PFSK-1 (cell line): ENCODE results near the gene PTPN4.

Source experiments
- FOXP2 ChIP-seq: optimal IDR thresholded peaks from 2 replicates; pipeline ENCODE3; 2011; ENCODE audit warnings: borderline replicate concordance, control low read depth, inconsistent platforms; ENCODE audit not compliant: insufficient read depth; ENCODE audit errors: extremely low read length, extremely low read depth
- POLR2AphosphoS5 ChIP-seq: IDR thresholded peaks from 2 replicates; pipeline ENCODE4 v1.6.1; 2012; ENCODE audit warnings: low read depth, mild to moderate bottlenecking, control low read depth, low read length, moderate library complexity
- REST ChIP-seq, 2 experiments: IDR thresholded peaks; 2 replicates each; pipeline versions ENCODE4 v1.6.1 to v1.8.0; 2011 to 2012; ENCODE audit warnings: low read depth in 2 of 2, low read length in 2 of 2, control low read depth in 1 of 2, inconsistent platforms in 1 of 2, mild to moderate bottlenecking in 1 of 2, moderate library complexity in 1 of 2; ENCODE audit not compliant: insufficient read depth in 1 of 2
- SIN3A ChIP-seq: IDR thresholded peaks from 2 replicates; pipeline ENCODE4 v1.6.1; 2012; ENCODE audit warnings: mild to moderate bottlenecking, low read length, moderate library complexity, borderline replicate concordance; ENCODE audit not compliant: insufficient read depth
- TAF1 ChIP-seq: IDR thresholded peaks from 2 replicates; pipeline ENCODE4 v1.6.1; 2012; ENCODE audit warnings: low read length, control low read depth, borderline replicate concordance; ENCODE audit not compliant: insufficient read depth

PTPN4 gene

DNA sequence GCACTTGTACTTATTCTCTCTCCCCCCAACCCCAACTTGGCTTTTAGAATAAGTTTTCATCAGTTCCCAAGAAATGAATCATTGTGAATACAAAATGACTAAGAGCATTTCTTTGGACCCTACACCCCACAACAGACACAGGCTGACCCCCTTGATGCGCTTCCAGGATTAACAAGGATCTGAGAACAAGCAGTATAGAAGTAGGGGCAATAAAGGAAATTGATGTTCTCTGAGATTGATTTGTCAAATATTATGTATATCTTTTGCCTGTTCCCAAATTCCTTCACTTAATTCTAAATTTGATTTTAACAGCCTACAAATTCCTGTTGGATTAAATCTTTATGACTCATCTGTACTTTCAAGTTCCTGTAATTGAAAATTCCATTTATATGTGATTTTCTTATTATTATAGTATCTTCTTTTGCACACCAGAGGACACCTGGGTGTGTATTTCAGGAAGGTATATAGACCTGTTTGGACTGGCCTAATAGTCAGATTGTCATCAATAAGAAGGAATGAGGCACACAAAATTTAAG is 10.2 kb upstream of the PTPN4 start:
- TF ChIP-seq REST (IDR thresholded peaks at IDR 0.05; ENCODE audit: insufficient read depth in 1 of 2, low read depth in 2 of 2, low read length in 2 of 2): no peak
- no peak for TF ChIP-seq SIN3A
- no peak for TF ChIP-seq FOXP2
- no peak for TF ChIP-seq POLR2AphosphoS5
- no peak for TF ChIP-seq TAF1

- TF ChIP-seq TAF1 (no peak), SIN3A (no peak), REST (IDR thresholded peaks at IDR 0.05; ENCODE audit: insufficient read depth in 1 of 2, low read depth in 2 of 2, low read length in 2 of 2) (no peak), FOXP2 (no peak), POLR2AphosphoS5 (no peak)
Observed at GRCh38 chr2:119751706-119752105, 8.0 kb upstream of the PTPN4 start.

DNA sequence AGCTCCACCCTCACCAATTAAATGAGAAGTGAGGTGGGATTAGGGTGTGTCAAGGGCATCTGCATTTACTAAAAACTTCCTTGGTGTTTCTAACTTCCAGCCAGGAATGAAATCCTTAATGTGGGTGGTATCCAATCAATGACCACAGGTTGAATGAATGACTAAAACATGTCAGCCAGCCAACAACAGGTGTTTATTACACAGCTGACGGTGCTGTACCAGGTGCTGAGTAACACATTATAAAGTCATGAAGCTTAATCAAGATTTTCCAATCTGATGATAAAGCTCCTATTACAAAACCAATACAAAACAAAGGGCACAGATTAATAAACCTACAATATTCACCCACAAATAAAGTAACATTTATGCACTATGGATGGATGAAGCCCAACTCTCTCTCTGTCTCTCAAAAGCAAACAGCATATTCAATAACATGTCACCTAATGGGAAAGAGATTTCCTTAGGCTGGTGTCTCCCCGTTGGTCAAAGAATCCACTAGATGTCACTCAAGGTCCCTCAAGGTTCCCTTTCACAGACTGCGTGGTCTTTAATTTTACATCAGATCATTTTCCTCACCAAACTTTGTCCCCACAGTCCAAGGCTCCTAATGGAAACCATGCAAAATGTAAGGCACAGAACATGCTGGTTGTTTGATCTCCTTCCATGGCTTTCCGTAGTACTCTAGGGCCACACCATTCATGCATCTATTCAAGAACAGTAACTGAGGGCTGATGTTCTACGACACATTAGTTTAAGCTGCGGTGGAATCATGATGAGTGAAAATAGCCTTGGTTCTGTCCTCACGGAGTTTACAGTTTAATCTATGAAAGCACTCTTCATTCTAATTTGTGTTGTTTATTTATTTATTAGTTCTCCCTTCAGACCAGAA is 6.4 kb upstream of the PTPN4 start:
- TF ChIP-seq POLR2AphosphoS5 (no peak), REST (IDR thresholded peaks at IDR 0.05; ENCODE audit: insufficient read depth in 1 of 2, low read depth in 2 of 2, low read length in 2 of 2) (no peak)

DNA sequence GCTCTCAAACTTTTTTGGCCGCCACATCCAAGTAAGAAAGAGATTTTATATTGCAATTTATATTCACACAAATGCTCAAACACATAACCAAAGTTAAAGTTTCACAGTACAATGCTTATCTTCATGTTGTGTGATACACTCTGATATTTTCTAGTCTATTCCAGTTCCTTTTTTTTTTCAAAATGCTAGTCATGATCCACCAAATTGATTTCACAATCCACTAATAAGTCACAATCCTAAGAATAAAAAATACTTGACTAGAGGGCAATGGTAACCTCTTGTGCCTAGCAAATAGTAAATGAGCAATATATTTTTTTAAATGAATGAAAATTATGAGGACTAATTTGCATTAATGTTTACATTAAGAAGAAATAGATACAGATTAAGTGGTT is 5.8 kb upstream of the PTPN4 start:
- TF ChIP-seq POLR2AphosphoS5 (no peak), REST (IDR thresholded peaks at IDR 0.05; ENCODE audit: insufficient read depth in 1 of 2, low read depth in 2 of 2, low read length in 2 of 2) (no peak), SIN3A (no peak), FOXP2 (no peak), TAF1 (no peak)

DNA sequence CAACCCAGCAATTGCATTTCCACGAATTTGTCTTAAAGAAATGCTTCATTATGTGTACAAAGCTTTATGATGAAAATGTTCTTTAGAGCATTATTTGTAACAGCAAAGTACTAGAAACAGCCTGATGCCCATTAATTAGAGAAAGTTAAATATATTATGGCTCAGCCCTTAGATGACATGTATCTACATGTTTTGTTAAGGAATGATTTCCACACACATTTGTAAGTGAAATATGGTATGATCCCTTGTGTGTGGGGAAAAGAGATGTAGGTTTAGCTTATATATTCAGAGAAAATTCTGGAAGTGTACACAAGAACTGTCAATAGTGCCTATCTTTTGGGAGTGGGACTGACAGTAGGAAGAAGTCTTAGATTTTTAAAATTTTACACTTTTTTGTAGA is 3.8 kb upstream of the PTPN4 start:
- no peak for TF ChIP-seq SIN3A
- no peak for TF ChIP-seq POLR2AphosphoS5
- TF ChIP-seq FOXP2: no peak
- no peak for TF ChIP-seq TAF1
- TF ChIP-seq REST (IDR thresholded peaks at IDR 0.05; ENCODE audit: insufficient read depth in 1 of 2, low read depth in 2 of 2, low read length in 2 of 2): no peak
